H1 (cell line): Measurements from ENCODE around the gene PPP2R3B. TPM values are rescaled to one million over a fixed set of nuclear protein-coding genes. Genes with fewer than 3 reads are reported as not detected.

Experiments
- KDM5A ChIP-seq: fragments of 200-600 bp; IDR thresholded peaks from 2 replicates; pipeline ENCODE4 v1.7.1; 2012; ENCODE audit warnings: mild to moderate bottlenecking, low read length, inconsistent platforms, mixed read lengths
- TCF12 ChIP-seq: IDR thresholded peaks from 2 replicates; pipeline ENCODE4 v1.6.1; 2011; ENCODE audit warnings: low read depth, mild to moderate bottlenecking, low read length
- polyA plus RNA-seq, 7 experiments: library from polyadenylated mRNA; depleted of rRNA in 3 of 7; stranded (reverse) in 5 of 7; unstranded in 2 of 7; fragments of >200 nt in 5 of 7; fragments of 200-250 nt in 2 of 7; gene quantifications; 1 replicate in 5 of 7; 2 replicates in 1 of 7; 4 replicates in 1 of 7; pipeline versions ENCODE4 v1.2.1 to v1.2.3, GENCODE V29; 2011 to 2013; ENCODE audit warnings: missing spikeins in 2 of 7, mixed read lengths in 2 of 7
- total RNA-seq: library from RNA; stranded (reverse); fragmentation: NEBNext Ultra II Directional; extraction: Animal tissue kit (Norgen Biotek cat#: 25700); gene quantifications from 2 replicates; pipeline ENCODE4 v1.2.1, GENCODE V29; 2021

PPP2R3B gene
- total and polyA plus RNA-seq, 2 of the 8 experiments (the other 6 are each of a cell fraction or from before 2014, with no cell fraction given) = 47.6 to 86.7 TPM

- TF ChIP-seq KDM5A (no peak), TCF12 (0 out of 2 replicates have a peak, but pooled peaks have one; percentile 20)
- TF ChIP-seq, all 59 proteins: peak for 21
Measured at GRCh38 chrX:318739-319578, 67.7 kb downstream of the PPP2R3B start, which contains the start of gene GTPBP6 (continued).
